RWPE1 (cell line): ENCODE measurements around the gene SLC5A6.
"Not testable (repeated sequence)": the region's sequence is repeated elsewhere in the genome, so short reads cannot be mapped to it uniquely, and the experiment has no call there.

Experiments used
- CTCF ChIA-PET: fragments of 350-600 bp; sonication (Branson Sonifier 250); formaldehyde crosslinking; extraction: SDS; loops from one replicate; lab custom pipeline; 2021; lab: Yijun Ruan, JAX
- POLR2A ChIA-PET: fragments of 400-600 bp; formaldehyde crosslinking; extraction: SDS; loops from one replicate; lab custom pipeline; 2020; ENCODE audit warnings: antibody characterized with exemption; ENCODE audit not compliant: low non-redundant PET; lab: Yijun Ruan, JAX
- DNase-seq: peaks from one replicate; pipeline ENCODE4 v3.0.0; 2012; ENCODE audit warnings: low spot score
- H3K27ac ChIP-seq: fragments of 450-650 bp; 2 replicates; pipeline ENCODE4 v1.5.1; 2017
- TF ChIP-seq, protein P1 (sequence below): fragments of 450-650 bp; conservative IDR thresholded peaks from 2 replicates; pipeline ENCODE4 v1.5.1; 2017; ENCODE audit warnings: low read depth, mild to moderate bottlenecking

Gene SLC5A6

DNA sequence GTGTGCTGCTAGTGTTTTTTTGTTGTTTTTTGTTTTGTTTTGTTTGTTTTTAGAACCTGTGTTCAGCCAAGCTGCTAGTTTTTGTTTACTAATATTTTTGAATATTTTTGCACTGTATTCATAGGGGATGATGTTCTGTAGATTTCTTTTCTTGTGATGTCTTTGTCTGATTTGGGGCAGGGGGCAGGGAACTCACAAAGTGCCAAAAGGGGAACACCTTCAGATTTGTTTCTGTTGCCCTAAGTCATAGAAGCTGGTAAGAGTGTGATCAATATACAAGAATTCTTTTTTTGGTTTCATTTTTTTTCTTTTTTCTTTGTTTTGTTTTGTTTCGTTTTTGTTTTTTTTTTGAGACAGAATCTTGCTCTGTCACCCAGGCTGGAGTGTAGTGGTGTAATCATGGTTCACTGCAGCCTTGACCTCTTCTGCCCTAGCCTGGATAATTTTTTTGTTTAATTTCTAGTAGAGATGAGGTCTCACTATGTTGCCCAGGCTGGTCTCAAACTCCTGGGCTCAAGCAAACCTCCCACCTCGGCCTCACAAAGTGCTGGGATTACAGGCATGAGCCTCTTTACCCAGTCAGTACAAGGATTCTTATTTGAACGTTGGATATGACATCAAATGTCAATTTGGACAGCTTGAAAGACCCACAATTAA is 32.6 kb downstream of the SLC5A6 start:
- H3K27ac ChIP-seq = no peak overlapping the region
- ChIA-PET CTCF (no interaction called here), POLR2A (no interaction called here)
- DNase-seq = no peak
- TF ChIP-seq, protein P1, sequence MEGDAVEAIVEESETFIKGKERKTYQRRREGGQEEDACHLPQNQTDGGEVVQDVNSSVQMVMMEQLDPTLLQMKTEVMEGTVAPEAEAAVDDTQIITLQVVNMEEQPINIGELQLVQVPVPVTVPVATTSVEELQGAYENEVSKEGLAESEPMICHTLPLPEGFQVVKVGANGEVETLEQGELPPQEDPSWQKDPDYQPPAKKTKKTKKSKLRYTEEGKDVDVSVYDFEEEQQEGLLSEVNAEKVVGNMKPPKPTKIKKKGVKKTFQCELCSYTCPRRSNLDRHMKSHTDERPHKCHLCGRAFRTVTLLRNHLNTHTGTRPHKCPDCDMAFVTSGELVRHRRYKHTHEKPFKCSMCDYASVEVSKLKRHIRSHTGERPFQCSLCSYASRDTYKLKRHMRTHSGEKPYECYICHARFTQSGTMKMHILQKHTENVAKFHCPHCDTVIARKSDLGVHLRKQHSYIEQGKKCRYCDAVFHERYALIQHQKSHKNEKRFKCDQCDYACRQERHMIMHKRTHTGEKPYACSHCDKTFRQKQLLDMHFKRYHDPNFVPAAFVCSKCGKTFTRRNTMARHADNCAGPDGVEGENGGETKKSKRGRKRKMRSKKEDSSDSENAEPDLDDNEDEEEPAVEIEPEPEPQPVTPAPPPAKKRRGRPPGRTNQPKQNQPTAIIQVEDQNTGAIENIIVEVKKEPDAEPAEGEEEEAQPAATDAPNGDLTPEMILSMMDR = no peak

DNA sequence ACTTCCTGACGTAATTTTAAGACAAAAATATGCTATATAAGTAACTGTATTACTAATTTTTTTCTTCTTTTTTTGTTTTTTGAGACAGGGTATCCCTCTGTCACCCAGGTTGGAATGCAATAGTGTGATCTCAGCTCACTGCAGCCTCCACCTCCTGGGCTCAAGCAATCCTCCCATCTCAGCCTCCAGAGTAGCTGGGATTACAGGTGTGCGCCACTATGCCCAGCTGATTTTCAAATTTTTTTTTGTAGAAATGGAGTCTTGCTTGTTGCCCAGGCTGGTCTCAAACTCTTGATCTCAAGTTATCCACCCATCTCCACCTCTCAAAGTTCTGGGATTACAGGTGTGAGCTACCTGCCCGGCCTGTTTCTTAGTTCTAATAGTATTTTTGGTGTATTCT is 33.6 kb downstream of the SLC5A6 start:
- POLR2A ChIA-PET = no interaction called here
- no peak for DNase-seq
- TF ChIP-seq, protein P1 = no peak
- no peak overlapping the region for H3K27ac ChIP-seq
- CTCF ChIA-PET = interaction anchor here (0.6 to 0.7 kb wide), 2 partner anchors 17 to 76 kb away, joined by 3 read pairs; no protein-coding TSS in a partner anchor

DNA sequence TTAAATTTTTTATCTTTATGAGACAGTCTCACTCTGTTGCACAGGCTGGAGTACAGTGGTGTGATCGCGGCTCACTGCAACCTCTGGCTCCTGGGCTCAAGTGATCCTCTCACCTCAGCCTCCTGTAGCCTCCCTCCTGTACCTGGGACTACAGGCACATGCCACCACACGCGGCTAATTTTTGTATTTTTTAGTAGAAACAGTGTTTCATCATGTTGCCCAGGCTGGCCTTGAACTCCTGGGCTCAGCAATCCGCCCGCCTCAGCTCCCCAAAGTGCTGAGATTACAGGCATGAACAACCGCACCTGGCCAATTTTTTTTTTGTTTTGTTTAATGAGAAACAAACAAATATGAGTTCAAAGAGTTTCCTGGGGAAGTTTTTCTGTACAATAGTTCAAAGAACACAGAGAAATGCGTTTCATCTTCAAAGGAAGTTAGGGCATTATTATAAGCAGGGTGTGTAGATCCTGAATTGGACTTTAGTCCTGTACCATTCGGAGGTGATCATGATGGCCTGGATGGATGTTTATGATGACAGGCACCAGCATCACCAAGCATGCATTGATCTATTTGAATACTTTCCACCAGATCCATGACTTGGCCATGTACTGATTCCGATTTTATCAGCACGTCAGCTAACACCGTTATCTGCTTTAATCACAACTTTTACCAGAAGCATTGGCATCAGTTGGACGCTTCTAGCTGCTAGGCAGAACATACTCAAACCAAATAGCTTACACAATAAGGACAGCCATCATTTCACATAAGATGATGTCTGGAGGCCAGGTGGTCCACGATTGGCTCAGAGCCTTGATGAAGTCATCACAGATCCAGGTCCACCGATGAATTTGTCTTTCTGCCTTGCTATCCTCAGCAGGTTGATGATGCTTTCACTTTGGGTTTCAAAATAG is 34.4 kb downstream of the SLC5A6 start:
- no peak for DNase-seq
- no peak overlapping the region for H3K27ac ChIP-seq
- ChIA-PET CTCF (interaction anchor here (0.6 to 0.7 kb wide), 2 partner anchors 16 to 75 kb away, joined by 3 read pairs; no protein-coding TSS in a partner anchor), POLR2A (no interaction called here)
- TF ChIP-seq, protein P1 = no peak

DNA sequence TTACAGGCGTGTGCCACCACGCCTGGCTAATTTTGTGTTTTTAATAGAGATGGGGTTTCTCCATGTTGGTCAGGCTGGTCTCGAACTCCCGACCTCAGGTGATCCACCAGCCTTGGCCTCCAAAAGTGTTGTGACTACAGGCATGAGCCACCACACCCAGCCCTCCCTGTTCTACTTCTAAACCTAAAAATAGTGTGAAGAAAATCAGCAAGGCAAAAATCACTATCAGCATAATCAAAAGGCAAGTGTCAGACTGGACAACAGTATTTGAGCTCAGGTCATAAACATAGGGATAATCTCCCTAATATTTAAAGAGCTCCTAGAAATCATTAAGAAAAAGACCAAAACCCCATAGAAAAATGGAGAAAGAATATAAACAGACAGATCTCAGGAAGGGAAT is 36.3 kb downstream of the SLC5A6 start:
- H3K27ac ChIP-seq, POLR2A ChIA-PET, CTCF ChIA-PET, DNase-seq: not testable (repeated sequence)

DNA sequence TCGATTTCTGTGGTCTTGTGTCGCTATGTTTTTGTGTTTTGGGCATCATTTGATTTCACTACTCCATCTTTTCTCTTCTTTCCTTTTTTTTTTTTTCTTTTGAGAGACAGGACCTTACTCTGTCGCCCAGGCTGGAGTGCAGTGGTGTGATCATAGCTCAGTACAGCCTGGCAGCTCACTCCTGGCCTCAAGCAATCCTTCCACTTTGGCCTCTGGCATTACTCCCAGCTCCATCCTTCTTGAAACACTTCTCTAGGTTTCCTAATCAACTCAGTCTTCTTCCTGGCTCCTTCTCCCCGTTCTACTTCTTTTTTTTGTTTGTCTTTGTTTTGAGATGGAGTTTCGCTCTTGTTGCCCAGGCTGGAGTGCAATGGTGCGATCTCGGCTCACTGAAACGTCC is 36.7 kb downstream of the SLC5A6 start:
- H3K27ac ChIP-seq = no peak overlapping the region
- CTCF ChIA-PET = no interaction called here
- TF ChIP-seq, protein P1 = no peak
- no peak for DNase-seq
- POLR2A ChIA-PET = interaction anchor here (0.7 kb wide), 1 partner anchor 11 kb away, joined by 6 read pairs; no protein-coding TSS in a partner anchor

DNA sequence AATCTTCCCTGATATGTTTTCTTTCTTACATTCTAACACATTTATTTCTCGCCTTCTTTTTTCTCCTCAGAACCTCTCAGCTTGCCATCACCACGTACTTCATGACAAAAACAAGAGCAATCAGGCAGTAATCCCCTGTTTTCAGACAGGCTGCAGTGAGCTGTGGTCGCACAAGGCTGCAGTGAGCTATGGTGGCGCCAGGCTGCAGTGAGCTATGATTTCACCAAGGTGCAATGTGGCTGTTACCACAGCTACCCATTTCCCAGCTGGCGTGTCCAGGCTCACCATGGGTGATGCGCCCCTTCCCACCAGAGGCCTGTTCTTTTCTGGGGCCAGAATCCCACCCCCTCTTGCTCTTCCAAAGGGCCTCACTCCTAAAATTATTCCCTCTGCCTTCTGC is 37.4 kb downstream of the SLC5A6 start:
- H3K27ac ChIP-seq = no peak overlapping the region
- CTCF ChIA-PET = no interaction called here
- TF ChIP-seq, protein P1 = no peak
- POLR2A ChIA-PET = interaction anchor here (0.7 kb wide), 1 partner anchor 12 kb away, joined by 6 read pairs; no protein-coding TSS in a partner anchor
- no peak for DNase-seq
